ENCODE measurements around the gene KAT2A.

Gene KAT2A

GRCh38 chr17:42114118-42114517, 7.0 kb downstream of the KAT2A start:
- H3K27ac ChIP-seq = peak overlapping the region; percentile 90
- no peak for TF ChIP-seq CTCF (conservative IDR thresholded peaks at IDR 0.05; ENCODE audit: low read depth)
- POLR2A ChIA-PET (ENCODE audit: low non-redundant PET) = interaction anchor here (1.0 kb wide), 1 partner anchor 148 kb away, joined by 5 read pairs; no protein-coding TSS in a partner anchor
- CTCF ChIA-PET = interaction anchor here (0.6 to 0.7 kb wide), 2 partner anchors 34 to 151 kb away, joined by 3 to 5 read pairs; no protein-coding TSS in a partner anchor
- DNase-seq (ENCODE audit: low spot score) = no peak

GRCh38 chr17:42113293-42114069, 7.7 kb downstream of the KAT2A start:
- ChIA-PET CTCF (interaction anchor here (0.6 to 1.3 kb wide), 5 partner anchors 48 to 93 kb away, joined by 3 to 5 read pairs (median 4); partner anchors contain the start of gene NKIRAS2), POLR2A (ENCODE audit: low non-redundant PET) (interaction anchor here (1.0 kb wide), 1 partner anchor 147 kb away, joined by 5 read pairs; no protein-coding TSS in a partner anchor)
- H3K27ac ChIP-seq = peak overlapping the region; percentile 90
- no peak for TF ChIP-seq CTCF (conservative IDR thresholded peaks at IDR 0.05; ENCODE audit: low read depth)
- no peak for DNase-seq (ENCODE audit: low spot score)

DNA sequence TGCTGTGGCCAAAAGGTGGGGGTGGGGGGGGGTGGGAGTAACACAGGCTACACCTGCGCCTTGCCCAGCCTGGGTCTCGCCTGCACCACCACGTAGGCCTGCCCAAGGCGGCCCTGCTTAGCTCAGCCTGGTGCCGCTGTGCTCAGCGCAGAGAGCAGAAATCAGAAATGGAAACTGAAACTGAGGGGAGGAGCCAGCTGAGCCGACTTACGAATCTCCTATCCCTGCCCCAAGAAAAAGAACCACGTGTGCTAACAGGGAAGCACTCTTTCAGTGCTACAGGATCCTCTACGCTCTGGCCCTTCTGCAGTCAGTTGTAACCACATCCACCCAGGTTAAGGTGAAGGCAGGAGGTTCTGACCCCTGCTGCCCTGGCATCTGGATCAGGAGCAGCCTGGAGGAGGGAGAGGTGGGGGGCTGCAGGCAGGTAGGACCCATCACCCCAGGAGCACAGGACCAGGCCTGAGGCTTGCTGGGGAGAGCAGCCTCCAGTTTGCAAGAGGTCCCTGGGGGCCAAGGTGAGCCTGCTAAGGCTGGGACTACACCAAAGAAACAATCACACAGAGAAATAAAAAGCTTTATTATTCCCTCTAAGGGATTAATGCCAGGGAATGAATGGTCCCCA, 8.5 kb downstream of the KAT2A start, which contains the start of gene DHX58:
DHX58 (minus strand) TSS at position 163 of the 625 bp plus-strand sequence. CDS start 822 bp downstream, outside the sequence.
- peak; percentile 88 for DNase-seq (ENCODE audit: low spot score)
- POLR2A ChIA-PET (ENCODE audit: low non-redundant PET) = interaction anchor here (0.7 to 1.2 kb wide), 2 partner anchors 48 to 136 kb away, joined by 3 to 4 read pairs; no protein-coding TSS in a partner anchor
- peak within 1 kb of the TSS; percentile 90 for H3K27ac ChIP-seq
- CTCF ChIA-PET = interaction anchor here (0.6 to 1.4 kb wide), 6 partner anchors 12 to 93 kb away, joined by 3 to 5 read pairs (median 4); partner anchors contain the start of gene NKIRAS2
- TF ChIP-seq CTCF (conservative IDR thresholded peaks at IDR 0.05; ENCODE audit: low read depth) = no peak

DNA sequence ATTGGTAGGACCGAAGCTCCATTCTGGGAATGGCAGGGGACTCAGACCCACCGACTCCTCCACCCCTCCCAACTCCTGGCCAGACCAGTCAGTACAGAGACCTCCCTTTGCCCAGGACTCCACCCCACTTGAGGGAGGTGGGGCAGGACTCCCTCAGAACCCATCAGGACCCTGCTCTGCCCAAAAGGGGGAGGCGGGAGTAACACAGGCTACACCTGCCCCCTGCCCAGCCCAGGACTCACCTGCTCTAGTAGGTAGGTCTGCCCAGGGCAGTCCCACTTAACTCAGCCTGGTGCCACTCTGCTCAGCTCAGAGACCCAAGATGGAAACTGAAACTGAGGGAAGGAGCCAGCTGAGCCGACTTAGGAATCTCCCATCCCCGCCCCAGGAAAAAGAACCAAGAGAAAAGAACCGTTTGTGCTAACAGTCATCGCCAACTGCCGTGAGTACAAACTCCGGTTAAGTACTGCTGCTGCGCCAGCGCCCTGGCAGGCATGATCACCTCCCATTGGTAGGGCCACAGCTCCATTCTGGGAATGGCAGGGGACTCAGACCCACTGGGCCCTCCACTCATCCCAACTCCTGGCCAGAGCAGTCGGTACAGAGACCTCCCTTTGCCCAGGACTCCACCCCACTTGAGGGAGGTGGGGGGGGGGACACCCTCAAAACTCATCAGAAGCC, 9.2 kb downstream of the KAT2A start:
- POLR2A ChIA-PET (ENCODE audit: low non-redundant PET) = interaction anchor here (0.7 to 1.2 kb wide), 3 partner anchors 8 to 136 kb away, joined by 3 to 9 read pairs (median 4); no protein-coding TSS in a partner anchor
- CTCF ChIA-PET = interaction anchor here (0.6 to 1.4 kb wide), 6 partner anchors 11 to 213 kb away, joined by 3 to 5 read pairs (median 3); no protein-coding TSS in a partner anchor
- H3K27ac ChIP-seq = peak overlapping the region; percentile 90
- peak; percentile 42 for DNase-seq (ENCODE audit: low spot score)
- no peak for TF ChIP-seq CTCF (conservative IDR thresholded peaks at IDR 0.05; ENCODE audit: low read depth)

GRCh38 chr17:42111265-42111636, 9.9 kb downstream of the KAT2A start:
- ChIA-PET CTCF (interaction anchor here (0.6 to 1.4 kb wide), 5 partner anchors 10 to 214 kb away, joined by 3 to 4 read pairs (median 3); no protein-coding TSS in a partner anchor), POLR2A (ENCODE audit: low non-redundant PET) (interaction anchor here (0.6 to 1.2 kb wide), 2 partner anchors 9 to 97 kb away, joined by 4 to 9 read pairs; no protein-coding TSS in a partner anchor)
- DNase-seq (ENCODE audit: low spot score) = no peak
- TF ChIP-seq CTCF (conservative IDR thresholded peaks at IDR 0.05; ENCODE audit: low read depth) = no peak
- H3K27ac ChIP-seq = peak overlapping the region; percentile 90

Measured in RWPE1 (cell line).